NCI-H526 (cell line): ENCODE data around the gene ZNF608.

ENCODE experiments used
- DNase-seq, 2 experiments: peaks; one replicate each; lab custom pipeline; 2025; lab: John Stamatoyannopoulos, UW

Gene ZNF608

GRCh38 chr5:124752854-124753720, 6.6 kb upstream of the ZNF608 start:
- no peak for DNase-seq

- no peak for DNase-seq
These were observed 4.6 kb upstream of the ZNF608 start for GRCh38 chr5:124751031-124751430.

GRCh38 chr5:124748687-124749594, 2.5 kb upstream of the ZNF608 start:
- peak; percentile 93 to 94 for DNase-seq

- peak in 1 of 2 experiments; percentile 55 for DNase-seq
These were observed 1.6 kb upstream of the ZNF608 start for GRCh38 chr5:124747791-124748686.

- DNase-seq, result peak; percentile 92
These were observed 714 bp upstream of the ZNF608 start for GRCh38 chr5:124746916-124747790.

GRCh38 chr5:124745007-124745927, 1.2 kb downstream of the ZNF608 start:
- DNase-seq, result peak in 1 of 2 experiments; percentile 19

GRCh38 chr5:124744170-124744971, 2.1 kb downstream of the ZNF608 start:
- DNase-seq, result peak; percentile 9 to 67

- DNase-seq, result peak; percentile 49 to 55
These were observed 2.8 kb downstream of the ZNF608 start for GRCh38 chr5:124743602-124744169.

- DNase-seq, result peak in 1 of 2 experiments; percentile 41
These were observed 3.3 kb downstream of the ZNF608 start for GRCh38 chr5:124742983-124743601.

- DNase-seq, result no peak
These were observed 3.9 kb downstream of the ZNF608 start for GRCh38 chr5:124742521-124742920.

- peak in 1 of 2 experiments; percentile 49 for DNase-seq
These were observed 4.5 kb downstream of the ZNF608 start for GRCh38 chr5:124741711-124742496.

GRCh38 chr5:124740991-124741583, 5.4 kb downstream of the ZNF608 start:
- DNase-seq, result peak in 1 of 2 experiments; percentile 30

GRCh38 chr5:124740071-124740470, 6.4 kb downstream of the ZNF608 start:
- peak in 1 of 2 experiments; percentile 9 for DNase-seq

GRCh38 chr5:124739634-124740025, 6.8 kb downstream of the ZNF608 start:
- no peak for DNase-seq

- peak; percentile 39 to 60 for DNase-seq
These were observed 7.5 kb downstream of the ZNF608 start for GRCh38 chr5:124738681-124739633.
